HFFc6 (cell line): ENCODE data around the gene KIFAP3. TPM values are rescaled to one million over a fixed set of nuclear protein-coding genes. Genes with fewer than 3 reads are reported as not detected.
"Not testable (repeated sequence)": the region's sequence is repeated elsewhere in the genome, so short reads cannot be mapped to it uniquely, and the experiment has no call there.

Experiments used
- DNase-seq: peaks from one replicate; pipeline ENCODE4 v3.0.0-alpha.2; 2018
- H3K27ac Mint-ChIP-seq: 2 replicates; pipeline ENCODE4 v1.8.0; 2020; ENCODE audit warnings: mild to moderate bottlenecking, mixed read lengths
- H3K27me3 Mint-ChIP-seq: 2 replicates; pipeline ENCODE4 v1.8.0; 2021; ENCODE audit warnings: mild to moderate bottlenecking, moderate library complexity, mixed read lengths; ENCODE audit not compliant: insufficient read depth
- H3K36me3 Mint-ChIP-seq: 2 replicates; pipeline ENCODE4 v1.8.0; 2021; ENCODE audit warnings: low read depth, mixed read lengths
- H3K4me1 Mint-ChIP-seq: 2 replicates; pipeline ENCODE4 v1.8.0; 2020; ENCODE audit warnings: low read depth, mixed read lengths
- H3K4me3 Mint-ChIP-seq: 2 replicates; pipeline ENCODE4 v1.8.0; 2020; ENCODE audit warnings: mild to moderate bottlenecking, moderate library complexity, mixed read lengths
- H3K9me3 Mint-ChIP-seq: 2 replicates; pipeline ENCODE4 v1.8.0; 2020; ENCODE audit warnings: mild to moderate bottlenecking, mixed read lengths
- total RNA-seq, 6 experiments: library from RNA; stranded (reverse); fragmentation: NEBNext Ultra II Directional; extraction: Animal tissue kit (Norgen Biotek cat#: 25700); gene quantifications; 2 replicates in 1 of 6; 3 replicates in 5 of 6; pipeline ENCODE4 v1.2.3, GENCODE V29; 2021
- TF ChIP-seq, protein P1 (sequence below): fragments of 200-600 bp; sonication (generic); IDR thresholded peaks from 2 replicates; pipeline ENCODE4 v1.5.0; 2021; ENCODE audit warnings: antibody characterized with exemption, mild to moderate bottlenecking

Gene KIFAP3
- total RNA-seq, 6 experiments from 2014 or later: 21.4 to 26.1 (median 23.4) TPM

DNA sequence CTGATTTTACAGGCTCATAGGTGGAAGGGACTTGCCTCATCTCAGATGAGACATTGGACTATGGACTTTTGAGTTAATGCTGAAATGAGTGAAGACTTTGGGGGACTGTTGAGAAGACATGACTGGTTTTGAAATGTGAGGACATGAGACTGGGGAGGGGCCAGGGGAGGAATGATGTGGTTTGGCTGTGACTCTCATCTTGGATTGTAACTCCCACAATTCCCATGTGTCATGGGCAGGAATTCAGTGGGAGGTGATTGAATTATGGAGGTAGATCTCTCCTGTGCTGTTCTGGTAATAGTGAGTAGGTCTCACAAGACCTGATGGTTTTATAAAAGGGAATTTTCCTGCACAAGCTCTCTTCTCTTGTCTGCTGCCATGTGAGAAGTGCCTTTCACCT is 201.6 kb downstream of the KIFAP3 start:
- peaks cover 74% of the 10 kb centered on the region for H3K36me3 Mint-ChIP-seq
- DNase-seq: no peak
- peaks cover 48% of the 10 kb centered on the region for H3K4me1 Mint-ChIP-seq
- H3K27ac Mint-ChIP-seq: peak overlapping the region; percentile 73; the same call in 1 of the 2 replicates
- H3K9me3 Mint-ChIP-seq: peaks cover 19% of the 10 kb centered on the region
- TF ChIP-seq, protein P1, sequence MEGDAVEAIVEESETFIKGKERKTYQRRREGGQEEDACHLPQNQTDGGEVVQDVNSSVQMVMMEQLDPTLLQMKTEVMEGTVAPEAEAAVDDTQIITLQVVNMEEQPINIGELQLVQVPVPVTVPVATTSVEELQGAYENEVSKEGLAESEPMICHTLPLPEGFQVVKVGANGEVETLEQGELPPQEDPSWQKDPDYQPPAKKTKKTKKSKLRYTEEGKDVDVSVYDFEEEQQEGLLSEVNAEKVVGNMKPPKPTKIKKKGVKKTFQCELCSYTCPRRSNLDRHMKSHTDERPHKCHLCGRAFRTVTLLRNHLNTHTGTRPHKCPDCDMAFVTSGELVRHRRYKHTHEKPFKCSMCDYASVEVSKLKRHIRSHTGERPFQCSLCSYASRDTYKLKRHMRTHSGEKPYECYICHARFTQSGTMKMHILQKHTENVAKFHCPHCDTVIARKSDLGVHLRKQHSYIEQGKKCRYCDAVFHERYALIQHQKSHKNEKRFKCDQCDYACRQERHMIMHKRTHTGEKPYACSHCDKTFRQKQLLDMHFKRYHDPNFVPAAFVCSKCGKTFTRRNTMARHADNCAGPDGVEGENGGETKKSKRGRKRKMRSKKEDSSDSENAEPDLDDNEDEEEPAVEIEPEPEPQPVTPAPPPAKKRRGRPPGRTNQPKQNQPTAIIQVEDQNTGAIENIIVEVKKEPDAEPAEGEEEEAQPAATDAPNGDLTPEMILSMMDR: no peak
- no peak overlapping the region; the same call in 1 of the 2 replicates for H3K4me3 Mint-ChIP-seq
- no peaks in the 10 kb centered on the region for H3K27me3 Mint-ChIP-seq

DNA sequence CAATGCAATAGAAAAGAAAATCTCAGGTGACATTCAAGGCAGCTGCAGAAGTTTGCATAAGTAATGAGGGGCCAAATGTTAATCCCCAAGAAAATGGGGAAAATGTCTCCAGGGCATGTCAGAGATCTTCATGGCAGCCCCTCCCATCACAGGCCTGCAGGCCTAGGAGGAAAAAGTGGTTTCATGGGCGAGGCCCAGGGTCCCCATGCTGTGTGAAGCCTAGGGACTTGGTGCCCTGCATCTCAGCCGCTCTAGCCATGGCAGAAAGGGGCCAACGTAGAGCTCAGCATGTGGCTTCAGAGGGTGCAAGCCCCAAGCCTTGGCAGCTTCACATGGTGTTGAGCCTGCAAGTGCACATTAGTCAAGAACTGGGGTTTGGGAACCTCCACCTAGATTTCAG is 202.5 kb downstream of the KIFAP3 start:
- Mint-ChIP-seq H3K36me3 (peaks cover 74% of the 10 kb centered on the region), H3K4me1 (peaks cover 50% of the 10 kb centered on the region), H3K9me3 (peaks cover 19% of the 10 kb centered on the region)
- not testable (repeated sequence) for H3K27me3 Mint-ChIP-seq, H3K4me3 Mint-ChIP-seq, DNase-seq, H3K27ac Mint-ChIP-seq

Other genes with a start within 250 kb of the KIFAP3 start
- gene SCYL3, start 180.8 kb downstream of the KIFAP3 start, total RNA-seq: 1 to 10 TPM; 4.4 to 5.2 (median 4.7) TPM
- not detected for gene NTMT2, start 71.3 kb upstream of the KIFAP3 start, total RNA-seq